Suprapubic skin (tissue), 4 donors: ENCODE data around the gene DGKQ. TPM values are rescaled to one million over a fixed set of nuclear protein-coding genes. Genes with fewer than 3 reads are reported as not detected.

Experiments used
- DNase-seq, 2 donors: peaks; one replicate each; pipeline ENCODE4 v3.0.0-alpha.2; 2019; ENCODE audit warnings: low spot score in 2 of 2
- H3K27ac ChIP-seq: fragments of 200-600 bp; sonication (generic); one replicate; pipeline ENCODE4 v1.5.1; 2019
- H3K27me3 ChIP-seq: fragments of 200-600 bp; sonication (generic); one replicate; pipeline ENCODE4 v1.5.1; 2019
- H3K36me3 ChIP-seq: fragments of 200-600 bp; sonication (generic); one replicate; pipeline ENCODE4 v1.5.1; 2019
- H3K4me1 ChIP-seq: fragments of 200-600 bp; sonication (generic); one replicate; pipeline ENCODE4 v1.5.1; 2019
- H3K4me3 ChIP-seq: fragments of 200-600 bp; sonication (generic); one replicate; pipeline ENCODE4 v1.5.1; 2019; ENCODE audit warnings: mild to moderate bottlenecking
- H3K9me3 ChIP-seq: fragments of 200-600 bp; sonication (generic); one replicate; pipeline ENCODE4 v1.5.1; 2019
- EP300 ChIP-seq: sonication (generic); formaldehyde crosslinking; IDR thresholded peaks from one replicate; pipeline ENCODE4 v1.6.1; 2017; ENCODE audit warnings: antibody characterized with exemption
- POLR2A ChIP-seq, 2 donors: fragments of 450-650 bp; IDR thresholded peaks; one replicate each; pipeline ENCODE4 v1.6.1; 2017; ENCODE audit warnings: antibody characterized with exemption in 2 of 2, mild to moderate bottlenecking in 2 of 2, moderate library complexity in 2 of 2
- POLR2AphosphoS5 ChIP-seq, 3 donors: sonication (generic); formaldehyde crosslinking; IDR thresholded peaks; one replicate each; pipeline ENCODE4 v1.6.1; 2017; ENCODE audit warnings: antibody characterized with exemption in 3 of 3
- WGBS: methylation state at CpG from one replicate; pipeline ENCODE4 v1.1.5; 2018; 5-methylcytosine and 5-hydroxymethylcytosine counted together
- total RNA-seq, 4 donors: library from RNA; depleted of rRNA; stranded (reverse); fragments of >200 nt; gene quantifications; one replicate each; pipeline ENCODE4 v1.1.0, GENCODE V29; 2016
- TF ChIP-seq, protein P1 (sequence below), 2 donors: fragments of 200-600 bp in 1 of 2; fragments of 450-650 bp in 1 of 2; sonication (generic) in 1 of 2; IDR thresholded peaks; one replicate each; pipeline ENCODE4 v1.5.1; 2016 to 2019; ENCODE audit warnings: antibody characterized with exemption in 2 of 2, mild to moderate bottlenecking in 1 of 2, moderate library complexity in 1 of 2

The DGKQ gene
- total RNA-seq, 4 donors from 2014 or later = 19.5 to 27.6 (median 23.8) TPM

DNA sequence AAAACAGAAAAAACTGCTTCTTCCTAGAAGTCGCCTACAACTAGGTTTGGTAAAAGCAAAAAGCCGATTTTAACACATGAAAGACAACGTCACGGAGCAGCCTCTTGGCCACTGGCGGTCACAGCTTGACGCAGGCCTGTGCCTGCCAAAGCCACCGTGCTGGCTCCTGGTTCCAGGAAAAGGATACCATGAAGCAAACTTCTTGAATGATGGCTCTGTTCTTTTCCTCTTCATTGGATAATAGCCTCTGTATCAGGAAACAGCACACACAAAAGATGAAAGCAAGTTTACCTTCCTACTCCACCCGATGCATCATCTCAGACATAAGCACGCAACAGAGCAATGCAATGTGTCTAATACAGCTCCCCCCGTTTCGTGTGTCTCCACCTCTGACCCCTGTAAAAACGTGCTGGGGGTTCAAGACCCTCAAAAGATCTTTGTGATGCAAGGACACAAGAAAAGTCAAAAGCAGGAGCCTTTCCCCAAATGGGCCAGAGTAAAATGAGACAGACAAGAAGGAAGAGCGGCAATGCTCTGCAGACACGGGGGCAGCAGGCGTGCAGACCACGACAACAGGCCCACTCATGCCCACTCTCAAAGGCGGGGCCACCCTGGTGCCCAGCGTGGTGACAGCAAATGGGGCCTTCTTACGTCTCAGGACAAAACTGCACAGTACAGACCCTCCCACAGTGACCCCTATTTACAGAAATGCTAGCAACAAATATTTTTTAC, 60.7 kb downstream of the DGKQ start:
- Histone ChIP-seq H3K9me3 (no peaks in the 10 kb centered on the region), H3K27ac (peak overlapping the region; percentile 52), H3K27me3 (no peaks in the 10 kb centered on the region), H3K4me1 (no peaks in the 10 kb centered on the region), H3K36me3 (peaks cover 31% of the 10 kb centered on the region), H3K4me3 (no peak overlapping the region)
- DNase-seq = peak in 1 of 2 donors; percentile 58
- WGBS = 76% methylated on average over 19 of the region's 19 CpGs
- TF ChIP-seq POLR2A (IDR thresholded peaks at IDR 0.05) (no peak), EP300 (no peak), POLR2AphosphoS5 (IDR thresholded peaks at IDR 0.05) (no peak)
- TF ChIP-seq, protein P1, sequence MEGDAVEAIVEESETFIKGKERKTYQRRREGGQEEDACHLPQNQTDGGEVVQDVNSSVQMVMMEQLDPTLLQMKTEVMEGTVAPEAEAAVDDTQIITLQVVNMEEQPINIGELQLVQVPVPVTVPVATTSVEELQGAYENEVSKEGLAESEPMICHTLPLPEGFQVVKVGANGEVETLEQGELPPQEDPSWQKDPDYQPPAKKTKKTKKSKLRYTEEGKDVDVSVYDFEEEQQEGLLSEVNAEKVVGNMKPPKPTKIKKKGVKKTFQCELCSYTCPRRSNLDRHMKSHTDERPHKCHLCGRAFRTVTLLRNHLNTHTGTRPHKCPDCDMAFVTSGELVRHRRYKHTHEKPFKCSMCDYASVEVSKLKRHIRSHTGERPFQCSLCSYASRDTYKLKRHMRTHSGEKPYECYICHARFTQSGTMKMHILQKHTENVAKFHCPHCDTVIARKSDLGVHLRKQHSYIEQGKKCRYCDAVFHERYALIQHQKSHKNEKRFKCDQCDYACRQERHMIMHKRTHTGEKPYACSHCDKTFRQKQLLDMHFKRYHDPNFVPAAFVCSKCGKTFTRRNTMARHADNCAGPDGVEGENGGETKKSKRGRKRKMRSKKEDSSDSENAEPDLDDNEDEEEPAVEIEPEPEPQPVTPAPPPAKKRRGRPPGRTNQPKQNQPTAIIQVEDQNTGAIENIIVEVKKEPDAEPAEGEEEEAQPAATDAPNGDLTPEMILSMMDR (IDR thresholded peaks at IDR 0.05) = no peak

DNA sequence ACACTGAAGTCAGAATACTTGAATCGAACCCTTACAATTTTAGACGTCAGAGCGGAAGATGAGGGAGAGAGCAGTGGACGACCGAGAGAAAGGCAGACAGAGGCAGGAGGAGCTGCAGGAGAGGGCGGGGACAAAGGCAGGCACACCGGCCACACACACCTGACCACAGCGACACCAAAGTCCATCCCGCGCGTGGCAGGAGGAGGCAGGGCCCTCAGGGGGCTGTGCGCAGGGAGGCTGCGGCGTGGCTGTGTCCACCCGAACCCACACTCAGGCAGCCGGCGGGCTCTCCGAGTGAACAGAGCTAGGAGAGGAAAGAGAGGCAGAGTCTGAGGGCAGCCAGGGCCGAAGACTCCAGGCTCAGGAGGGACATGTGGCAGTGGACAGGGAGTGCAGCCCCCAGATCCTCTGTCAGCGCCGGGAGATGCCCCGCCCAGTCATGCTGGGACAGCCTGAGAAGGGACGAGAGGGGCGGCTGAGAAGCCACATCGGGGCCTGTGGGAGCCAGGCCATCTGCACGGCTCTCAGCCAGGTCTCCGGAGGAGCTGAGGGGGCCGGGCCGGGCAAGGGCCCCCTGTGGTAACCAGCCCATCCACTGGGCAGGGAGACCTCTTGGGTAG, 61.4 kb downstream of the DGKQ start:
- WGBS = 89% methylated on average over 29 of the region's 29 CpGs
- no peaks in the 10 kb centered on the region for H3K9me3 ChIP-seq
- TF ChIP-seq POLR2A (IDR thresholded peaks at IDR 0.05) (no peak), POLR2AphosphoS5 (IDR thresholded peaks at IDR 0.05) (no peak), EP300 (no peak)
- TF ChIP-seq, protein P1 (IDR thresholded peaks at IDR 0.05) = no peak
- H3K27me3 ChIP-seq = no peaks in the 10 kb centered on the region
- no peaks in the 10 kb centered on the region for H3K4me1 ChIP-seq
- peaks cover 31% of the 10 kb centered on the region for H3K36me3 ChIP-seq
- H3K4me3 ChIP-seq = no peak overlapping the region
- no peak for DNase-seq
- H3K27ac ChIP-seq = peak overlapping the region; percentile 52

DNA sequence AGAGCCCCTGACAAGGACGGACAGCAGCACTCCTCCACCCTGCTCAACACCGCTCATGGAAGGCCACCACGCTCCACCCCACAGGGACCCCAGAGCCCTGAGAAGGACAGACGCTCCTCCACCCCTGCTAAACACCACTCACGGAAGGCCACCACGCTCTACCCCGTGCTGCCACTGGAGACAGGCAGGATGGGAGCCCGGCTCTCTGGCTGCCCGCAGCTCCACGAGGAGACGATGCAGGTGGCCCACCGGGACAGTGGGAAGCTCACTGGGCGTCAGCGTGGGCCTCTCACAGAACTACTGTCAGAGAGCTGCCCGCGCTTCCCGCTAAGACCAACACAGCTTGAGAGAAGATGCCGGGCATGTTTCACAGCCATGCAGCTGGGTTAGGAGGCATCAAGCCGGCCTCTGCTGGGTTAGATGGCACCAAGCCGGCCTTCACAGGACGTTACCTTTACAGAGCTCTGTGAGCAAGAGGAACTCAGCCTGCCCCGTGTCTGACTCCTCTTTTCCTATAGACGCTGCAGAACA, 62.1 kb downstream of the DGKQ start:
- Histone ChIP-seq H3K4me3 (no peak overlapping the region), H3K27ac (no peak overlapping the region), H3K4me1 (no peaks in the 10 kb centered on the region), H3K9me3 (no peaks in the 10 kb centered on the region), H3K27me3 (no peaks in the 10 kb centered on the region), H3K36me3 (peaks cover 31% of the 10 kb centered on the region)
- no peak for DNase-seq
- WGBS = 93% methylated on average over 23 of the region's 23 CpGs
- no peak for TF ChIP-seq POLR2A (IDR thresholded peaks at IDR 0.05)
- TF ChIP-seq EP300 = no peak
- TF ChIP-seq POLR2AphosphoS5 (IDR thresholded peaks at IDR 0.05) = no peak
- TF ChIP-seq, protein P1 (IDR thresholded peaks at IDR 0.05) = no peak

DNA sequence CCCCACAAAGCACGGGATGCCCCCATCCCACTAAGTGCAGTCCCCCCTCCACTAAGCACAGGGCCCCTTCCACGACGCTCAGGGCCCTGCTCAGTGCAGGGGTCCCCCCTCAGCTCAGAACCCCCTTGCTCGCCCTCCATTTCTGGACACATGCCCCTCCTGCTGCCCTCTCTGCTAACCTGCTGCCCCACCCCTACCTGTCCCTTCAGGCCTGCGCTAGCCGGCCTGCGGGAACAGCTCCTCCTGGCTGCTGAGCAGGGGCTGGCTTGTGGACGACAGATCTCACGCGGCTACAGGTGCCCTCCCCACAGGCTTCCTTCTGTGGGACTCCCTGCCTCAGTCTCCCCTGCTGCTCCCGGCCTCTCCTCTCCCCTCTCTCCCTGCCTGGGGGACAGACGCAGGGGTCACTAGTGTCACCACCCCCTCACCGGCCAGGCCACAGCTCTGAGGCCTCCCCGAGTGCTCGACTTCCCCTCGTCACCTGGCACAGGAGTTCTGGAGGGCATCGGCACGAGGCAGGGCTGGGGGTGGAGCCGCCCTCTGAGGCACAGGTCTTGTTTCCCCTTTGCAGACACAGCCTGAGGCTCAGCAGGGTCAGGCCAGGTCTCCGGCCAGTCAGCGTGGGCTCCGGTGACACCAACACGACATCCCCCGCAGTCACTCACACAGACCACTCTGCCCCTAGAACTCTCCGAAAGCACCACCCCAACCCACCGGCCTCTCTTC, 62.8 kb downstream of the DGKQ start:
- no peak for DNase-seq
- H3K36me3 ChIP-seq = peaks cover 31% of the 10 kb centered on the region
- no peak overlapping the region for H3K27ac ChIP-seq
- no peak overlapping the region for H3K4me3 ChIP-seq
- WGBS = 93% methylated on average over 19 of the region's 26 CpGs
- no peaks in the 10 kb centered on the region for H3K27me3 ChIP-seq
- no peaks in the 10 kb centered on the region for H3K4me1 ChIP-seq
- TF ChIP-seq POLR2A (IDR thresholded peaks at IDR 0.05) (no peak), POLR2AphosphoS5 (IDR thresholded peaks at IDR 0.05) (no peak), EP300 (no peak)
- TF ChIP-seq, protein P1 (IDR thresholded peaks at IDR 0.05) = no peak
- no peaks in the 10 kb centered on the region for H3K9me3 ChIP-seq

DNA sequence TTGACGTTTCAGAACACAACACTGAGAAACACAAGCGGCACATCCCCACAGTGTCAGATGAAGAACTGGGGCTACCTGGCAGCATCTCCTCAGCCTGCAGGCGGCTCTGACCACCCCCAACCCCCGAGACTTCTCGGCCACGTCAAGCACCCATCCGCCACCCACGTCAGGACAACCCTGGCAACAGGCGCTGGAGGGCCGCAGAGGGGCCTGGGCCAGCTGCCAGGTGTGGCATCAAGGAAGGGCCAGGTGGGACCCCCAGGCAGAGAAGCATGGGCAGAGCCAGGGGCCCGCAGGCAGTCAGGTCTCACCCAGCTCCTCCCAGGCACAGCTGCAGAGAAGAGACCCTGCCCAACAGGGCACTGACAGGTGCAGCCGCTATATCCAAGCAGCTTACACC, 63.5 kb downstream of the DGKQ start:
- Histone ChIP-seq H3K4me1 (no peaks in the 10 kb centered on the region), H3K27ac (no peak overlapping the region), H3K27me3 (no peaks in the 10 kb centered on the region), H3K9me3 (no peaks in the 10 kb centered on the region), H3K36me3 (peaks cover 31% of the 10 kb centered on the region), H3K4me3 (no peak overlapping the region)
- no peak for DNase-seq
- TF ChIP-seq POLR2AphosphoS5 (IDR thresholded peaks at IDR 0.05) (no peak), EP300 (no peak), POLR2A (IDR thresholded peaks at IDR 0.05) (no peak)
- TF ChIP-seq, protein P1 (IDR thresholded peaks at IDR 0.05) = no peak
- 100% methylated on average over 1 of the region's 12 CpGs for WGBS
